GM18951 (cell line): ENCODE results near the gene PIH1D1.

ENCODE experiments used
- POLR2A ChIP-seq: IDR thresholded peaks from 4 replicates; pipeline ENCODE4 v1.6.1; 2011; ENCODE audit warnings: mild to moderate bottlenecking; ENCODE audit not compliant: insufficient read length, insufficient read depth; ENCODE audit errors: extremely low read depth
- in situ Hi-C: fragments of 300-500 bp; cut with MboI; formaldehyde crosslinking; loops from one replicate; pipeline ENCODE4 v1.12.0; 2022; ENCODE audit warnings: low sequenced_read_pairs, mixed read lengths, inconsistent platforms; ENCODE audit not compliant: unreplicated experiment

PIH1D1 gene

DNA sequence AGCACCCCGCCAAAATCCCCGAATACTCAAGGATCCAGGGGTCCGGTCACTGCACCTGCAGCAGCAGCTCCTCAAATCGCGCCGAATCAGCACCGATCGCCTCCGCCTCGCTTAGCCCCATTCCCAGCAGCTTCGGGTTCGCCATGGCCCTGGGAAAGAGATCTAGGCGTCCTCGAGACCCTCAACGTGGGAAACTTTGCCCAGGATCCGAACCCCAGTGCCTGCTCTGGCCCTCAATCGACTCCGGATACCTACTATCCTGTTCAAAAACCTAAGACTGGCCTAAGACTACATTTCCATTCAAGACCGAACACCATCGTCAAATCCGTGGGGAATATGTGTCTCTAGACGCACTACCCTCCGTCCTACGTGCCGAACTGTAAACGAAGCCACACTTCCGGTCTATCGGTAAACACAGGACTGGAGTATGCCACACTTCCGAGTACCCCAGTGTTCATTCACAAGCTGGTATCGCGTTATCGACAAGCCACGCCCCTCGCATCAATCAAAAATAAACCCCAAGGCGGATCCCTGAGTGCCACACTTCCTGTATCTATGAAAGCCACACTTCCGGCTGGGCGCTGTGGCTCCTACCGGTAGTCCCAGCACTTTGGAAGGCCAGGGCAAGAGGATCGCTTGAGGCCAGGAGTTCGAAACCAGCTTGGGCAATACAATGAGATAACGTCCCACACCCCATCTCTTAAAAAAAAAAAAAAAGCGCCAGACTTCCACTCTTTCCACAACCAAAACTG lies at the start of gene PIH1D1:
PIH1D1 (minus strand) TSS at position 385 of the 752 bp plus-strand sequence; CDS start at position 145, 240 bp downstream.
- peak; percentile 73 for TF ChIP-seq POLR2A
- in situ Hi-C loops: no loop called here

DNA sequence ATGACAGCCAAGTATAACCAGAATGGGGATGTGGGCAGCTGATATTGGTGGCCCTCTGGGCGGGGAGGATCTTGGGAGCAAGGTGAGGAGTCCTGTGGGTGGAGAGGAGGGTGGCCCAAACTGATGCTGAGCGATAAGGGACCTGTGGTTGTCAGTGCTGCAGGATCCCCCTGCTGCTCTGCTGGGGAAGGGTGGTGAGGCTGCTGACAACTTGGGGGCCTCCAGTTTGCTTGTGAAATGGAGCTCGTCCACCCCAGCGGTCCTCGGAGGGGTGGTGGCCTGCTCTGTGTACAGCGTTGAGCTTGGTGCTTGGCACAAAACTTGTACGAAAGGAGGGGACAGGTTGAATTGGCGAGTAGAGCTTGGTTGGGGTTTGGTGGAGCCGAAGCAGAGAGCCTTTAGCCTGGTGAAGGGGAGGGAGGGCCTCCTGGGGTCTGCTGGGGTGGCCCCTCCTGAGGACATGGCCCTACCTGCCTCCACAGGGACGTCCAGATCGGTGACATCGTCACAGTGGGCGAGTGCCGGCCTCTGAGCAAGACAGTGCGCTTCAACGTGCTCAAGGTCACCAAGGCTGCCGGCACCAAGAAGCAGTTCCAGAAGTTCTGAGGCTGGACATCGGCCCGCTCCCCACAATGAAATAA lies 47.5 kb upstream of the PIH1D1 start:
- in situ Hi-C loops: no loop called here
- no peak for TF ChIP-seq POLR2A

- in situ Hi-C loops: no loop called here
- TF ChIP-seq POLR2A: no peak
Measured at GRCh38 chr19:49498475-49498874, 46.9 kb upstream of the PIH1D1 start.

DNA sequence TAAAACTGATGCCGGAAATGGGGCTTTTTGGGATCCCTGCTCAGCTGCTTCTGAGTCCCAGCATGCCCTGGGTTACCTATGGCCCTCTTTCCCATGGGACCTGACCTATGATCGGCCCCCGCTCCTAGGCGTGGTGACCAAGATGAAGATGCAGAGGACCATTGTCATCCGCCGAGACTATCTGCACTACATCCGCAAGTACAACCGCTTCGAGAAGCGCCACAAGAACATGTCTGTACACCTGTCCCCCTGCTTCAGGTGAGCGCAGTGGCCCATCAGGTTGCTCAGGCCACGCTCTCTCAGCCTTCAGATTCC lies 46.1 kb upstream of the PIH1D1 start:
- in situ Hi-C loops: no loop called here

GRCh38 chr19:49497047-49497788 lies 45.6 kb upstream of the PIH1D1 start:
- in situ Hi-C loops: no loop called here
- peak; percentile 51 for TF ChIP-seq POLR2A

More for the DNA sequence above, 46.1 kb upstream of the PIH1D1 start:
- TF ChIP-seq POLR2A: no peak

DNA sequence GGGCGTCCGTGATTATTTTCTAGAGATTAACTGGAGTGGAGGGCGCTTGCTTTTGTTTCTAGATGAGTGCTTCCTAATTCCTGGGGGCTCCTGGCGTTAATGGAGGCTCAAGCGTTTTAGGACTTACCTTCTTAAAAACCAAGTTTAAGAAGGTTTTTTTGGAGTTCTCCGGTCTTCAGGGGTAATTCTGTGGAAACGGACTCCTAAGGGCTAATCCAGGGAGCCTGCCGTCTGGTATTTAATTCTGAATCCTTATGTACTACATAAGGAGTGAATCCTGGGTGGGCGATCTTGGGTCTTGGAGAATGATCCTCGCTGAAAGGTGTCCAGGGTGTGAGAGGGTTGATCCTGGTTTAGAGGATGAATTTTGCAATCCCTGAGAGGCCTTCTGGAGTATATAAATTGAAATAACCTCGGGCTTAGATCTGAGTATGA lies 45.0 kb upstream of the PIH1D1 start:
- no peak for TF ChIP-seq POLR2A
- in situ Hi-C loops: no loop called here

DNA sequence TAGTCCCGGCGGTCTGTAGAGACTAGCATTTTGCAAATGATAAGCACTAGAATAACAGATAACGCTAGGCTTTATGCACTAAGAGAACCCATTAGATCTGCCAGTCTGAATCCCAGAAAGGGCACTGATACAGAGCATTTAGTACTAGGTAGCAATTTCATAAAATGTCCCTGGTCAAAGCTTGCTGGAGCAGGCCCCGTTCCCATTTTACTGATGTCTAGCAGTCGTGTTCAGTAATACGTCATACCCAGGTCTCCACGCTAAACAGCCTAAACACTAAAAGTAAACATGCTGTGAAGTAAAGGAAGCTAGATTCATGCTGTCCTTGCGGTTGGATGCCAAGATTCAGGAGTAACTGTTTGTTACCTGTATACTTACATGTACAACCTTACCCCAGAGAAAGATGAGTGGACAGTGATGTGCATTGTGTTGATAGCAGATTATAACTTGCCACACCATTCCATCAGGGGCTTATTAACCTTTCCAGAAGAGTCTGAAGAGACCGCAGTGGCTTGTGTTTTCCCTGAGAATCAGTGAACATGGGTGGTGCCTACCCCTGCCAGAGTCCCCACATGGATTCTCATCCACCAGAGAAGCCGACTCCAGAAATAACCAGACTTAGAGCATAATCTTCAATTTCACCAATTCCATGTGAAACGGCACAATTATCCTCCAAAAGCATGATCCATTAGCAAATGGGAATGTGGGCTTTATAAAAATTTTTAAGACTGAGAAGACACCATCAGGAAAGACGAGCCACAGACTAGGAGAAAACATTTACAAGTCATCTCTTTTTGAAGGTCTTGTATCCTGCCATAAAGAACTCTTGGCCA lies 41.2 kb upstream of the PIH1D1 start:
- in situ Hi-C loops: no loop called here
- TF ChIP-seq POLR2A: no peak

DNA sequence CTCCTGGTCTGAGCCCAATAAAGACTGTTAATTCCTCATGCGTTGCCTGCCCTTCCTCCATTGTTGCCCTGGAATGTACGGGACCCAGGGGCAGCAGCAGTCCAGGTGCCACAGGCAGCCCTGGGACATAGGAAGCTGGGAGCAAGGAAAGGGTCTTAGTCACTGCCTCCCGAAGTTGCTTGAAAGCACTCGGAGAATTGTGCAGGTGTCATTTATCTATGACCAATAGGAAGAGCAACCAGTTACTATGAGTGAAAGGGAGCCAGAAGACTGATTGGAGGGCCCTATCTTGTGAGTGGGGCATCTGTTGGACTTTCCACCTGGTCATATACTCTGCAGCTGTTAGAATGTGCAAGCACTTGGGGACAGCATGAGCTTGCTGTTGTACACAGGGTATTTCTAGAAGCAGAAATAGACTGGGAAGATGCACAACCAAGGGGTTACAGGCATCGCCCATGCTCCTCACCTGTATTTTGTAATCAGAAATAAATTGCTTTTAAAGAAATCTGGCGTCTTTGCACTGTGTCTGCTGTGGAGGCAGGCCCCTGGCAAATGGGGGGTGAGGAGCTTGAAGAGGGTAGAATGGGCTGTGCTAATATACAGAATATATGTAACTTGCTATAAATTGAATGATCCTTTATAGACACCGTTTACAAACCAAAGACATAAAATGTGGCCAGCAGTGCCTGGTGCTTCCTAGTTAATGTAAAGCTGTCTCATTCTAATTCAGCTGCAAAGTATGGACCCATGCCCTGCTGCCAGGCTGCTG lies 40.4 kb upstream of the PIH1D1 start:
- TF ChIP-seq POLR2A: no peak
- in situ Hi-C loops: no loop called here

- TF ChIP-seq POLR2A: no peak
- in situ Hi-C loops: no loop called here
Measured at GRCh38 chr19:49491030-49491803, 39.6 kb upstream of the PIH1D1 start.

- peak; percentile 10 for TF ChIP-seq POLR2A
- in situ Hi-C loops: no loop called here
Measured at GRCh38 chr19:49490287-49491029, 38.8 kb upstream of the PIH1D1 start.

DNA sequence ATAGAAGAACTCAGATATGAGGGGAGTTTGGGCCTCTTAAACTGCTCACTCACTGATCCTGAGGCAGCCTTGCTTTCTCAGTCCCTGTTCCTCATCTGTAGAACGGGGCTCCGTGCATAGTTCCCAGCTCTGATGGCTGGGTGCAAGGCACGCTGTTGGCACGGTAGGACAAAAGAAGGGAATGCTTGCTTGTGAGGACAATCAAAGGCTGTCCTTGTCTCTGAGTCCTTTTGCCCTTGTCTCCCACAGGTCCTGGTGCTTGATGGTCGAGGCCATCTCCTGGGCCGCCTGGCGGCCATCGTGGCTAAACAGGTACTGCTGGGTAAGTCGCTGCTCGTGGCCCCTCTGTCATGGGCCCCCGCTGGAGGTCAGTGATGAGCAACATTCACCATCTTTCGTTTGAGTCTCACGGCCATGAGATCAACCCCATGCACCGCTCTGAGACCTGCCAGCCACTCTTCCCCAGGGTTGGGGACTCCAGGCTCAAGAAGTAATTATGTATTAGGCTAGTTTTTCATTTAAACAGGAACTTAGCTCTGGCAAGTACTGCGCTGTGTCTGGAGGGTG lies 38.1 kb upstream of the PIH1D1 start:
- in situ Hi-C loops: no loop called here
- no peak for TF ChIP-seq POLR2A
